Lower leg skin (tissue), 4 donors: ENCODE measurements around the gene SLC5A10. TPM values are rescaled to one million over a fixed set of nuclear protein-coding genes. Genes with fewer than 3 reads are reported as not detected.
A peak's percentile ranks its signal among the peaks of the same experiment; 100 is the strongest.

Experiments
- DNase-seq, 2 donors: peaks; one replicate each; pipeline ENCODE4 v3.0.0-alpha.2; 2019; ENCODE audit warnings: low spot score in 2 of 2
- H3K4me3 ChIP-seq: fragments of 200-600 bp; sonication (generic); 2 replicates; pipeline ENCODE4 v1.5.1; 2017; ENCODE audit warnings: mild to moderate bottlenecking, low read depth; ENCODE audit not compliant: poor library complexity, severe bottlenecking
- CTCF ChIP-seq, 3 donors: fragments of 450-650 bp; IDR thresholded peaks; one replicate each; pipeline ENCODE4 v1.5.1; 2016; ENCODE audit warnings: antibody characterized with exemption in 3 of 3, mild to moderate bottlenecking in 3 of 3, moderate library complexity in 2 of 3
- POLR2A ChIP-seq, 2 donors: fragments of 450-650 bp; IDR thresholded peaks; one replicate each; pipeline ENCODE4 v1.6.1; 2016 to 2017; ENCODE audit warnings: antibody characterized with exemption in 2 of 2, mild to moderate bottlenecking in 1 of 2, moderate library complexity in 1 of 2
- WGBS, 2 donors: methylation state at CpG; one replicate each; pipeline ENCODE4 v1.1.5; 2018; 5-methylcytosine and 5-hydroxymethylcytosine counted together
- intact Hi-C: fragments of 100-400 bp; cut with DNase I; formaldehyde crosslinking; loops from one replicate; pipeline ENCODE4 v1.15.0; 2023; ENCODE audit warnings: low total_unique reads
- total RNA-seq, 4 donors: library from RNA; depleted of rRNA; stranded (reverse); fragments of >200 nt; gene quantifications; one replicate each; pipeline ENCODE4 v1.1.0, GENCODE V29; 2016

SLC5A10 gene
- total RNA-seq, 4 donors from 2014 or later = 0.32 to 1.4 (median 1.1) TPM

DNA sequence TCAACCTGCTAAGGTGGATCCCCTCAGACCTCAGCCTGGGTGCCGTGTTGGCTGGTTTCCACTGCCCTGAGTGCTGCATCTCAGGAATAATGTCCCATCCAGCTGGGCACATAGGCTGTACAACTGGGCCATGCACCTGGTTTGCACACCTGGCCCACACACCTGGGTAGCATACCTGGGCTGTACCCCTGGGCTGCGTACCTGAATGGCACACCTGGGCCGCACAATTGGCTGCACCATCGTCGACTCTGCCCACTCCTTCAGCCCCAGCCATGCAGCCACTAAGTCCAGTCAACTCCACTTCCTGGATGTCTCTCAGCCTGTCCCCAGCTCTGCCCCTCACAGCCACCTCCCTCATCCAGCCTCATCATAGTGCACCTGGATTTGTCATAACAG is 7.9 kb downstream of the SLC5A10 start:
- DNase-seq = no peak
- WGBS, 2 donors = 90 to 94% methylated on average over 5 of the region's 5 CpGs
- H3K4me3 ChIP-seq = no peak overlapping the region
- TF ChIP-seq CTCF (IDR thresholded peaks at IDR 0.05) (no peak), POLR2A (IDR thresholded peaks at IDR 0.05) (no peak)
- intact Hi-C loops = no loop called here

- no peak for DNase-seq
- H3K4me3 ChIP-seq = no peak overlapping the region
- WGBS, 2 donors = 82 to 86% methylated on average over 15 of the region's 15 CpGs
- no peak for TF ChIP-seq CTCF (IDR thresholded peaks at IDR 0.05)
- no peak for TF ChIP-seq POLR2A (IDR thresholded peaks at IDR 0.05)
- intact Hi-C loops = no loop called here
Observed at GRCh38 chr17:18960241-18960665, 8.3 kb downstream of the SLC5A10 start.

- DNase-seq = peak; percentile 72 to 96
- whole genome bisulfite sequencing, 2 donors = 36 to 39% methylated on average over 15 to 17 of the region's 17 CpGs
- H3K4me3 ChIP-seq = no peak overlapping the region
- intact Hi-C loops = no loop called here
- TF ChIP-seq CTCF (IDR thresholded peaks at IDR 0.05) = peak in 1 of 3 donors; percentile 48
- TF ChIP-seq POLR2A (IDR thresholded peaks at IDR 0.05) = no peak
Observed at GRCh38 chr17:18960803-18961511, 9.0 kb downstream of the SLC5A10 start.

GRCh38 chr17:18961634-18962493 is 9.9 kb downstream of the SLC5A10 start:
- no peak for TF ChIP-seq POLR2A (IDR thresholded peaks at IDR 0.05)
- no peak for TF ChIP-seq CTCF (IDR thresholded peaks at IDR 0.05)
- intact Hi-C loops = no loop called here
- no peak overlapping the region for H3K4me3 ChIP-seq
- no peak for DNase-seq
- WGBS, 2 donors = 64 to 65% methylated on average over 11 to 16 of the region's 16 CpGs

DNA sequence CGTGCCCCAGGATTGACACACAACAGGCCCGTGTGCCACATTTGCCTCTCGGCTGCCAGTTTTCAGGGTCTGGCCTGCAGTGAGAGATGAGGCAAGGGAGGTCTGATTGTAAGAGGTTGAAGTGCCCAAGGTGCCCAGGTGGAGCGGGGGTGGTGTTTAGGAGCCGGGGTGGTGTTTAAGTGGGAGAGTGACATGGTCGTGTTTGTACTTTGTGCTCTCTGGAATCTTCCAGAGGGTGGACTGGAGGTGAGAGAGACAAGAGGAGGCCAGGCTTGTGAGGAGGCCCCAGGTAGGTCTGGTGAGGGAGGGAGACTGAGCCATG is 10.5 kb downstream of the SLC5A10 start:
- H3K4me3 ChIP-seq = no peak overlapping the region
- WGBS, 2 donors = 71 to 73% methylated on average over 6 of the region's 6 CpGs
- TF ChIP-seq POLR2A (IDR thresholded peaks at IDR 0.05) = no peak
- no peak for TF ChIP-seq CTCF (IDR thresholded peaks at IDR 0.05)
- no peak for DNase-seq
- intact Hi-C loops = no loop called here
